IPS-NIHi7 (cell line): ENCODE measurements around the gene MRPL50.
A peak's percentile ranks its signal among the peaks of the same experiment; 100 is the strongest.
"Not testable (repeated sequence)": the region's sequence is repeated elsewhere in the genome, so short reads cannot be mapped to it uniquely, and the experiment has no call there.

Source experiments
- DNase-seq: peaks from one replicate; pipeline ENCODE4 v3.0.0; 2012; ENCODE audit warnings: mixed read lengths; ENCODE audit errors: extremely low spot score

Gene MRPL50

DNA sequence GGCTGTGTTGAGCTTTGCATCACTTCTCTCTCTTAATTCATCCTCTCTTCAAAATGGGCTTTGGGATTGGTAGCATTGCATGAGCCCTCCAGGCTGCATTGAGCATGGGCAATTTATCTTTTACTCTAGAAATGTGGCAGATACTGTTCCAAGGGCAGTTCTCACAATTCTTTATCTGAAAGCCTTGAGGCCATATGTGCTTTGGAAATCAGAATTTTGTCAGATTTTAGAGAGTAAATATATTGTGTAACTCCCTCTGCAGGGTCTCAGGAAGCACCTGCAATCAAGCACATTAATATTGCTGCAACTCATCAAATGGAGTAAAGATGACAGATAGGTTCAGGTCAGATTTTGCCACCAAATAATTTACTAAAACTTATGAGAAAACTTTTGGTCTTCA lies 19.6 kb upstream of the MRPL50 start:
- DNase-seq, result no peak

DNA sequence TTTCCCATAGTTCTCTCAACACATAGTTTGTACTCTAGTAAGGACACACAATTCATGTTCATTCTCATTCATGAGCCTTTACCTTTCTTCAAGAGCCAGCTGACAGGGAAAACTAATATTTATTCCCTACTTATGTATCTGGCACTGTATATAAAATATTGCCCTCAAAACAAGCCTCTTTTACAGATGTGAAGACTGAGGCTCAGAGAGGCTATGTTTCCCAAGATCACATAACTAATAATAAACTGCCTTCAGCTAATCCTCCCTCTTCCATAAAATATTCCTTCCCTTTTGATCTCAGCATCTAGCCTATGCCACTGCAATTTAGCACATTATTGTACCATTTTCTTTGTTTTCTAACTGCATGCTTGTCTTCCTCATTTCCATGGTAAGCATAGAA lies 19.0 kb upstream of the MRPL50 start:
- no peak for DNase-seq

DNA sequence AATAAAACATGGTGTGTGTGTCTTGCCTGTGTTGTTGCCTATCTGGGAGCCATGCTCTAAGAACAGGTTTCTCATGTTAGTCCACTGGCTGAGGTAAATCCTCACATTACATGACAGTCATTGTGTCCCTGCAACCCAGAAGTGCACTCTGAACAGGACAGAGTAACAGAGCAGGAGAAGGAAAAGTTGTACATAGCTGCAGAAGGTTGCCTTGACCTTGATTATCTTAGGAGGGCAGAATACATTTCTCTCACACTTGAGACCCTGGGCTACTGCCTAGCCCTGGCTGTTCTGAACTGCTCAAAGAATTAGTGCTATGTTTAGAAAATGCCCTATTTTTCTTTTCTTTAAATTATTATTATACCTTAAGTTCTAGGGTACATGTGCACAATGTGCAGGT lies 17.2 kb upstream of the MRPL50 start:
- DNase-seq, result no peak

DNA sequence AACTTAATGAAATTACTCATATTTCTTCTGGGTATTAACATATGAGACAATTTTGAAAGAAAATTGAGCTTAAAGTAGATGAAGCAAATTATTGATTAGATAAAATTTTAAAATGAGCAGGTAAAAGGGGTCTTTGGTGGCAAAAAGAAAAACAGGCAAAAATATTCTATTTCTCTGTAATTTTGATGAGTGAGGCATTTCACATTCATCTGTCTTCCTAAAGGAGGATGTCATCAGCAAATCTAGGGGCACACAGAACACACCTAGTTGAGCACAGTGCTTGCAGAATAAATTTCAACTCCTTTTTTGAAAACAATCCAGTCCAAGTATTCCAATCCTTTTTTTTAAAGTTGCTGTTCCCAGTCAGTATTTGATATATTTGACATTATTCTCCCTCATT lies 16.4 kb upstream of the MRPL50 start:
- no peak for DNase-seq

DNA sequence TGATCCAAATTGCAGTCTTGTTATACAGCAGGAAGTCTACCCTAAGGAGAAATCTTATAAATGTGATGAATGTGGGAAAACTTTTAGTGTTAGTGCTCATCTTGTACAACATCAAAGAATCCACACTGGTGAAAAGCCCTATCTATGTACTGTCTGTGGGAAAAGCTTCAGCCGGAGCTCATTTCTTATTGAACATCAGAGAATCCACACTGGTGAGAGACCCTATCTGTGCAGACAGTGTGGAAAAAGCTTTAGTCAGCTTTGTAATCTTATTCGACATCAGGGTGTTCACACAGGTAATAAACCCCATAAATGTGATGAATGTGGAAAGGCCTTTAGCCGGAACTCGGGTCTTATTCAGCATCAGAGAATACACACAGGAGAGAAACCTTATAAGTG lies 10.7 kb upstream of the MRPL50 start:
- no peak for DNase-seq

DNA sequence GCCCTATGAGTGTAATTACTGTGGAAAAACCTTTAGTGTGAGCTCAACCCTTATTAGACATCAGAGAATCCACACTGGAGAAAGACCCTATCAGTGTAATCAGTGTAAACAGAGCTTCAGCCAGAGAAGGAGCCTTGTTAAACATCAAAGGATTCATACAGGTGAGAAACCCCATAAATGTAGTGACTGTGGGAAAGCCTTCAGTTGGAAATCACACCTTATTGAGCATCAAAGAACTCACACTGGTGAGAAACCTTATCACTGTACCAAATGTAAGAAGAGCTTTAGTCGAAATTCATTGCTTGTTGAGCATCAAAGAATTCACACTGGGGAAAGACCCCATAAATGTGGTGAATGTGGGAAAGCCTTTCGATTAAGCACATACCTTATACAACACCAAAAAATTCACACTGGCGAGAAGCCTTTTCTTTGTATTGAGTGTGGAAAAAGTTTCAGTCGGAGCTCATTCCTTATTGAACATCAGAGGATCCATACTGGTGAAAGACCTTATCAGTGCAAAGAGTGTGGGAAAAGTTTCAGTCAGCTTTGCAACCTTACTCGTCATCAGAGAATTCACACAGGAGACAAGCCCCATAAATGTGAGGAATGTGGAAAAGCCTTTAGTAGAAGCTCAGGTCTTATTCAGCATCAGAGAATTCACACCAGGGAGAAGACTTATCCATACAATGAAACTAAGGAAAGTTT lies 10.1 kb upstream of the MRPL50 start:
- no peak for DNase-seq

DNA sequence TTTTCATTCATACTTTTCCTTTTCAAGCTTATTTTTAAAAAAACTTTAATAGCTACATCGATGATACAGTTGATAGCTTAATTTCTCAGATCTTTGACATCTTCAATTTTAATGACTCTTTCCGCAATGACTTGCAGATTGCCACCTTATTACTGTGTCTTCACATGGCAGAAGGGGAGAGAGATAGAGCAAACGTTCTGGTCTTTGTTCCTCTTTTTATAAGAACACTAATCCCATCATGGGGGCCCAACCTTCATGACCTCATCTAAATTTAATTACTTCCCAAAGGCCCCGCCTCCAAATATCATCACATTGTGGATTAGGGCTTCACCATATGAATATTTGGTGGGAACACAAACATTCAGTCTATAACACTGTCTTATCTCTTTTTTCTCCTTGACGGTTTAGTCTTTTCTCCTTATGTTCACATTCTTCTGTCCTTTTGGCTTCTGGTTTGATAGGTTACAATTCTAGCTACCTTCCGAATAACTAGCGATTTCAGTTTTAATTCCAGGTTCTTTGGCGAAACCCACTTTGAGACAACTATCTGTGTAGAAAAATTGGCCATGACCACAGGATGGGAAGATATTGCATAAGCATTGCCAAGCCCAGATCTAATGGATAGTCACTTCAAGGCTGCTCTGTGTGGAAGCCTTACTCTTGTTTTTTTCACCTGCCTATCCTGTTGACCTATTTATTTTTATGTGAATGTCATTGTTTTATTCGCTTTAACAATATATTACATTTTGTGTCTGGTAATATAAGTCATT lies 5.3 kb upstream of the MRPL50 start:
- no peak for DNase-seq

DNA sequence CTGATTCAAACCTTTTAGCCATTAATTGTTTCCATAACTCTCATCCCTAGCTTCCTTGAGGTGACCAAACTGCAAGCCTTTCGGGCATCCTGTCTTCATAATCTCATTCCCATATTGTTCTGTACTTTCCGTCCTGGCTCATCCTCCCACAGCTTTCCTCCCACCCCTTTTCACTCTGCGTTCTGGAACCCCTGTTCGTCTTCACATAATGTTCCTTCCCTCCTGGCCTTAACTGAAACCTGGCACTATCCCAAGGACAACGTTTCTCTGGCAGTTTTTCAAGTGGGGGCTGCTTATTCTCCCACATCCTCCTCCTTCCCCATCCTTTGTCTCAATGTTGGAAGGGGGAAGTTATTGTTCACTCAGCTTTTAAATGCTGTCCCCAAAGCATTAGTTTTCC lies 1.7 kb upstream of the MRPL50 start:
- DNase-seq, result no peak

DNA sequence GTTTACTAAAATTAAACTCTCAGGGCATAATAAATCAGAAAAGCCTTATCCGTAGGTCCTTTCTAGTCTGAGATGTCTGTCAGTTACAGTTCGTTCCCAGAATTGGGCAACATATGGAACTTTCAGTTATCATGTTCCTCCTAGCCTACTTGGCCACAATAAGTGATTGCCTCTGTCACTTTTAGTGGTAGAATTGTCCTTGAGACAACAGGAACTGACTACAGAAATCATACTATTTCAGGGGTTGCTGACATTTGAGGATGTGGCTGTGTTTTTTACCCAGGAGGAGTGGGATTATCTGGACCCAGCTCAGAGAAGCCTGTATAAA lies 1.2 kb upstream of the MRPL50 start:
- DNase-seq, result no peak

DNA sequence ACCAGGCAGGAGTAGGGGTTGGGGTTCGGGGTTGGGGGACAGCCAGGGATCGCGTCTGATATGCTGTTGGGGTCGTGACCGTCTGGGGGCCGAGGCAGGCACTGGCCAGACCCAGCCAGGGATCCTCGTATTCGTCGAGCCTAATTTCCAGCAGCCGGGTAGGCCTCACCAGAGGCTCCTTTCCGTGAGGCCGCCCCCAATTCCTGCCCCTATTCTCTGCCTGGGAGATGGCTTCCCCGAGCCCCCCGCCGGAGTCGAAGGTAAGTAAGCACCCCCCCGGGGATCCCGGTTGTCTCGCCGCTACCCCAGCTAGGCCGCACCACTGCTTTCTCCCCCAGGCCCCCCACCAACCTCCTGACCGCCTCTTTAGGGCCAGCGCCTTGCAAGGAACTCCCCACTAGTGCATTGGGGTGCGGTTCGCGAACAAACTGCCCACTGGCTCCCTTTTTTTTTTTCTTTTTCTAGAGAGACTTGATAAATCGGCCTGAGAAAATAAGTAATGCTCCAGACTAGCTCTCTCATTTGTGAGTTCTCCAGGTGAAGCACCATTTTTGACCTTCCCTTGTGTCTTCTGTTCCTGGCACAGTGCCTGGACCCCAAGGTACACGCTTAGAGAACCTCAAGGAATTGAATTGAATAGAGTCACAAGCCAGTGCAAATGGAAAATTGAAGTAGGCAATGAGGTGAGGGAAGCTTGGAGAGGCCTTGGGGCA lies 668 bp upstream of the MRPL50 start:
- DNase-seq, result no peak

DNA sequence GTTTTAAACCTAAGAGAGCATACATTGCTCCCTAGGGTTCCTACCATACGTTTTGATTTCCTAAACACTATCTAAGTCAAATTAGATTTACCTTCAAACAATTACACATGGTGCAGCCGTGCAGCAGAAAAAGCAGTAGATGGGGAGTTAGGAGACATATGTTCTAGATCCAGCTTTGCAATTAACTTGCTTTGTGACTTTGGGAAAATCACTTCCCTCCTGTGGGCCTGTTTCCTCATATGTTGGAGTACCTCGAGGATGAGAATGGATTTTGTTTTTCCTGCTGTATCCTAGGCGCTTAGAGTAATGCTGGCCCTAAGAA lies 711 bp downstream of the MRPL50 start:
- DNase-seq, result no peak

DNA sequence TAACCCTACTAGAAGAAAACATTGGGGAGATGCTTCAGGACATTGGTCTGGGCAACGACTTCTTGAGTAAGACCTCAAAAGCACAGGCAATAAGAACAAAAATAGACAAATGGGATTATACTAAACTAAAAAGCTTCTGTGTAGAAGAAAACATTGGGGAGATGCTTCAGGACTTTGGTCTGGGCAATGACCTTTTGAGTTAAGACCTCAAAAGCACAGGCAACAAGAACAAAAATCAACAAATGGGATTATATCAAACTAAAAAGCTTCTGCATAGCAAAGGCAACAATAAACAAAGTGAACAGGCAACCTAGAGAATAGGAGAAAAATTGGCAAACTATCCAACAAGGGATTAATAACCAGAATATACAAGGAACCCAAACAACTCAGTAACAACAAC lies 3.7 kb downstream of the MRPL50 start:
- no peak for DNase-seq

DNA sequence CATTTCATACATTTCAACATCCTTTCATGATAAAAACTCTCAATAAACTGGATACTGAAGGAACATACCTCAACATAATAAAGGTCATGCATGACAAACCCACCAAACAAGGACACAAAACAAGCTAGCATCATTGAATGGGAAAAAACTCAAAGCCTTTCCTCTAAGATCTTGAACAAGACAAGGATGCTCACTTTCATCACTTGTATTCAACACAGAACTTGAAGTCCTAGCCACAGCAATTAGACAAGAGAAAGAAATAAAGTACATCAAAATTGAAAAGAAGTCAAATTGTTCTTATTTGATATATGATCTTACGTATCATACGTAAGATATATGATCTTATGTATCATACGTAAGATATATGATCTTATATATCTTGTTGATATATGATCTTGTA lies 5.3 kb downstream of the MRPL50 start:
- DNase-seq, result no peak

DNA sequence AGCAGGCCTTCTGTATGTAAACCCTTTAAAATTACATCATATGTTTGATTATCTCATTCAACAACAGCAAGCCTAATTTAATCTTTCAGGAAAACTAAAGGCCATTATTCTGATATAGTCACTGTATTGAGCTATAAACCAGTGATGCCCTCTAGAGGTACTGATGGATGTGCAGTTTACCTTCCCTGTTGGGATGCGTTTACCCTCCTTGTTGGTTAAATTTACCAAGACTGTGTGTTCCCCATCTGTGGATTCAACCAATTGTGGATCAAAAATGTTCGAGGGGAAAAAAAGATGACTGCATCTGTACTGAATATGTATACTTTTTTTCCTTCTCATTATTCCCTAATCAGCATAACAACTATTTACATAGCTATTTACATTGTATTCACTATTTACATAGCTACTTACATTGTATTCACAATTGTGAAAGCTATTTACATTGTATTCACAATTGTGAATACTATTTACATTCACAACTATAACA lies 9.9 kb downstream of the MRPL50 start:
- DNase-seq, result no peak

DNA sequence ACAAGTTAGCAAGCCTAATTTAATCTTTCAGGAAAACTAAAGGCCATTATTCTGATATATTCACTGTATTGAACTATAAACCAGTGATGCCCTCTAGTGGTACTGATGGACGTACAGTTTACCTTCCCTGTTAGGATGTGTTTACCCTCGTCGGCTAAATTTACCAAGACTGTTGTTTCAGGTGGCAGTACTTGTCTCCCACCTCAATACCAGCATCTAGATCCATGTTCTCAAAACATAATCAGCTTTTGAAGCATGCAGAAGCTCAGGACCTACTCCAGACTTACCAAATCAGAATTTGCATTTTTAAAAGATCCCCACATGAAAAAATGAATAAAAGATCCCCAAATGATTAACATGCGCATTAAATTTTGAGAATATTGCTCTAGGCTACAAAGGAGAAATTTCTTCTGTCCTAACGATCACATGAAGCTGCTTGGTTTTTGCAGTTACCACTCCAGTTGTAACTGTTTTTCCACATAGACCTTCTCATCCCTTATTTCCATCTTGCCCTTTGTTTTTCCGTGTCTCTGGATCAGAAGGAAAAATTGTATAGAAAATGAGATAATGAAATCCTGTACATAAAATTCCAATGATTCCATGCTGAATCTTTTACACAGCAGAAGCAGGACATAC lies 10.4 kb downstream of the MRPL50 start:
- peak; percentile 28 for DNase-seq

DNA sequence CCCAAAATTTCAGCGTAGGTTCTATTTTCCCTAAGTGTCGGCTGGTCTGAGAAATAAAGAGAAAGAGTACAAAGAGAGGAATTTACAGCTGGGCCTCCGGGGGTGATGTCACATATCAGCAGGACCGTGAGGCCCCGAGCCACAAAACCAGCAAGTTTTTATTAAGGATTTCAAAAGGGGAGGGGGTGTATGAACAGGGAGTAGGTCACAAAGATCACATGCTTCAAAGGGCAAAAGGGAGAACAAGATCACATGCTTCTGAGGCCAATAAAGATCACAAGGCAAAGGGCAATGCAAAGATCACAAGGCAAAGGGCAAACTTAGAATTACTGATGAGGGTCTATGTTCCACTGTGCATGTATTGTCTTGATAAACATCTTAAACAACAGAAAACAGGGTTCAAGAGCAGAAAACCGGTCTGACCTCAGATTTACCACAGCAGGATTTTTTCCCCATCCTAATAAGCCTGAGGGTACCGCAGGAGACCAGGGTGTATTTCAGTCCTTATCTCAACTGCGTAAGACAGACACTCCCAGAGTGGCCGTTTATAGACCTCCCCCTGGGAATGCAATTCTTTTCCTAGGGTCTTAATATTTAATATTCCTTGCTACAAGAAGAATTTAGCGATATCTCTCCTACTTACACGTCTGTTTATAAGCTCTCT lies 13.4 kb downstream of the MRPL50 start, which contains the start of gene BAAT:
TSS of gene BAAT (minus strand) at position 134 of the 664 bp plus-strand sequence. CDS start 13,602 bp downstream, outside the sequence.
- not testable (repeated sequence) for DNase-seq

DNA sequence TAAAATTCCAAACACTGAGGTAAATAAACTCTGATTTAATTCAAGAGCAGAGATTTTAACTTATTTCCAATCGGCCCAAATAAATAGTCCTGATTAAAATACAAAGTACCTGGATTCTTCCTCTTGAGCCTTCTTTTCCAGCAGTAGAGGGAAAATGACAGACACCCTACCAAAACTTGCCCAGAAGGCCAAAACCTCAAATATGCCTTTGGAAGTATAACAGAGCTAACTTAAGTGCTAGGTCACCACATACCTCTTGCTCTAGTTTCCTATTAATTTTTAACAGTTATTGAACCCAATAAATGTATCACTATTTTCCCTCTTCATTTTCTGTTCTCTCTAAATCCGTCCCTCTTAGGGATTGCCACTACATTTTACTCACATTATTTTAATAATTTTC lies 15.1 kb downstream of the MRPL50 start:
- no peak for DNase-seq

DNA sequence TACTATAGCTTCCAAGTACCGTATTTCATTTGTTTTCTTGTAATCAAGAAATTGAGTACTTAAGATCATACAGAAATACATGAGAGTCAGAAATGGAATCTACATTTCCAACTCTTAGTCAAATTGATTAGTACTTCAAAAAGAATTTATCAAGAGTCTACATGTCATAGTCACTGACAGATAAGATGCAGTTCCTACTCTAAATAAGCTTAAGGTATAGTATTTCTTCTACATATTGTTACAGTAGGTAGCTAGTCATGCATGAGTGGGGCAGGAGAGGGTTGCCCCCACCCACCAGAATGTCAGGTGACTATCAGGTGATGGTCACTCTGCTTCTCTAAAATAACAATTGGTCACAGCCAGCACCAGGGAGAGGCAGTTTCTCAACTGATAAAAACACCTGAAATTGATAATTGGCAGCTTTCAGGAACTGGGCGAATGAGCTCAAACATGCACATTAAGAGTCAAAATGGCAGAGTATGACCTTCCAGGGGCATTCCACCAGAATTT lies 16.5 kb downstream of the MRPL50 start:
- no peak for DNase-seq

DNA sequence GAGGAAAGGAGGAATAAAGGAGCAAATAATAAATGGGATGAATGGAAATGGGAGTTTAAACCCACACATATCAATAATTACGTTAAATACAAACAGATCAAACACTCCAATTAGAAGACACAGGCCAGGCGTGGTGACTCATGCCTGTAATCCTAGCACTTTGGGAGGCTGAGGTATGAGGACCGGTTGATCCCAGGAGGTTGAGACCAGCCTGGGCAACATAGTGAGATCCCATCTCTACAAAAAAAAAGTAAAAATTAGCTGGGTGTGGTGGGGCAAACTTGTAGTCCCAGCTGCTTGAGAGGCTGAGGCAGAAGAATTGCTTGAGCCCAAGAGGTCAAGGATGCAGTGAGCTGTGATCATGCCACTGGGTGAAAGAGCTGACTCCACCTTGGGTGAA lies 17.3 kb downstream of the MRPL50 start:
- no peak for DNase-seq

DNA sequence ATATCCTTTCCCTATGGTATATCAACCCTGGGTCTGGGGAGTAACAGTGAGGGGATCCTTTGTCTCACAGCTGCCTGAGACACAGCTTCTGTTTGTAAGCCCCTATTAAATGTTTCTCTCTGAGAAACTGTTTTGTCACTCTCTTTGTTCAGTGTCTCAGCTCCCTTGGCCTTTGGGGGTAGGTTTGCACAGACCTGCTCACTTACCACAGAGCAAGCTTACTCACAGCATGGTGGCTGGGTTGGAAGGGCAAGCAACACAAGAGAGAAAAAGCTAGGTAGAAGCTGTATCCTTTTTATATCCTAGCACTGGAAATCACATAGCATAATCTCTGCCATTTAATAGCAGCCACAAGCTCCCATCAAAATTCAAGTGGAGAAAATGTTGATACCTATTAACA lies 18.1 kb downstream of the MRPL50 start:
- DNase-seq, result no peak

DNA sequence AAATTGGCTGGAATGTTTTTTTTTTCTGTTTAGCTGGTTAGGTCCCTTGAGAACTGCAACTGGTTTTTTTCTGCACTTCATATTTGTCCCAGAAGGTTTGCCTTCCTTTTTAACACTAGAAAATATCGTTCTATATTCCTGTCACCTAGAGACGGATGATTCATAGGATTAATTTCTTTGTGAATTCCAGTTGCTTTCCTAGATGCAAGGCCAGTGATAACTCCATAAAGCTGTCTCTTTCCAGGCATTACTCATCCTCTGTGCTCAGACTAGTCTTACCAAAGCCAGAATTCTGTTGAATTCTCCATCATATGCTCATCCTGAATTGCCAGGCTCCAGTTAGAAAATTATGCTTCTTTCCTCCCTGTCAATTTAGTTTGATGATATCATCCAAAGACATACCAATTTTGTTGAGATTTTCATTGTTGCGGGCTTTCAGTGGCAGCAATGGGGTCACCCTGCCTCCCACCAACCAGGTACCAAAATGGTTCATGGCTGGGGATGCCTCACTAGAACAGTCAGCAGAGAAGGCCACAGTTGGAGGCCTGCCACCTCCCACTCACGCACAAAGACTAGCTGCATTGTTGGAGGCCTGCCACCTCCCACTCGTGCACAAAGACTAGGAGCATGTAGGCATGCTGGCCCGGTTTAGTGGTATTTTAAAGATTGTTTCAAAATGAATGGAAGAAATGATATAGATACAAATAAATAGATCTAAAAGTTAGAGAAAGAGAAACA lies 22.1 kb downstream of the MRPL50 start:
- no peak for DNase-seq
